Fibroblast of lung (primary cell): ENCODE measurements around the gene CIB4.
A peak's percentile ranks its signal among the peaks of the same experiment; 100 is the strongest.

Source experiments
- EZH2 ChIP-seq: IDR thresholded peaks from 2 replicates; pipeline ENCODE4 v1.5.1; 2012; ENCODE audit warnings: low read length, control low read depth, mild to moderate bottlenecking; ENCODE audit errors: missing control alignments
- TF ChIP-seq, protein P1 (sequence below), 2 donors: IDR thresholded peaks in 1 of 2; conservative IDR thresholded peaks in 1 of 2; 1 replicate in 1 of 2; 2 replicates in 1 of 2; pipeline ENCODE4 v1.5.1; 2011 to 2012; ENCODE audit warnings: low read length in 2 of 2, control low read depth in 1 of 2, inconsistent platforms in 1 of 2, low read depth in 1 of 2, mild to moderate bottlenecking in 1 of 2

DNA sequence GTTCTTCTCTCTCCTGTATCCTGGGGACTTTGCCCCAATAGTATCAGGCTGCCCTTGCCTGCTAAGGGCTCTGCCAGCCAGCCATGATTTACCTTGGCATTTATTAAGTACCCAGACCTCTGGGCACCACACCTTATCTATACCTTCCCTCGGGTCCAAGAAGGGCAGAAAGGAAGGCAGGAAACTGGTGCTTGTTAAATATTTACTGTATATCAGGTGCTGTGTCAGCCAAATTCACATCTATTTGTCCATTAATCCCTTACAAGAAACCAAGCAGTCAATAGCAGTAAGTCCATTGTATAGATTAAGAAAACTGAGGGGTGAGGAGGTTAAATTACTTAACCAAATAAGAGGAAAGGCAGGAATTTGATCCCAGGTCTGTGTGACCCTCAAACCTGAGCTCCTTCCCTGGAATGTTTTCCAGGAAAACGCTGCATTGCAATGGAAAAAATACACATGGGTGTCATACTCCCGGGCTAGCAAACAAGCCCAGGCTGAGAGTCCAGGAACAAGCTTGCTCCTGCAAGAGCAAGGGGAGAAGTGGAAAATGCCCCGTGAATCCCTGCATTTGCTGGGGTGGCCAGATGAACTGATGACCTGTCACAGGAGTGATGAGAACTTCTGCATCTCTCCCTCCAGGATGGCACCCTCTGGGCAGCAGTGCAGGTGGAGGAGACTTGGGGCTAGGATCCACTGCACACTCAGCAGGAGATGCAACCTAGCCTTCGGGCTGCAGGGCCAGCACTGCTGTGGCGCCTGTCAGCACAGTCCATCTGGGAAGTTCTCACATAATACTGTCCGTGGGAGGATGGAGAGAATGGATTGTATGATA is 30.4 kb downstream of the CIB4 start:
- TF ChIP-seq, protein P1, sequence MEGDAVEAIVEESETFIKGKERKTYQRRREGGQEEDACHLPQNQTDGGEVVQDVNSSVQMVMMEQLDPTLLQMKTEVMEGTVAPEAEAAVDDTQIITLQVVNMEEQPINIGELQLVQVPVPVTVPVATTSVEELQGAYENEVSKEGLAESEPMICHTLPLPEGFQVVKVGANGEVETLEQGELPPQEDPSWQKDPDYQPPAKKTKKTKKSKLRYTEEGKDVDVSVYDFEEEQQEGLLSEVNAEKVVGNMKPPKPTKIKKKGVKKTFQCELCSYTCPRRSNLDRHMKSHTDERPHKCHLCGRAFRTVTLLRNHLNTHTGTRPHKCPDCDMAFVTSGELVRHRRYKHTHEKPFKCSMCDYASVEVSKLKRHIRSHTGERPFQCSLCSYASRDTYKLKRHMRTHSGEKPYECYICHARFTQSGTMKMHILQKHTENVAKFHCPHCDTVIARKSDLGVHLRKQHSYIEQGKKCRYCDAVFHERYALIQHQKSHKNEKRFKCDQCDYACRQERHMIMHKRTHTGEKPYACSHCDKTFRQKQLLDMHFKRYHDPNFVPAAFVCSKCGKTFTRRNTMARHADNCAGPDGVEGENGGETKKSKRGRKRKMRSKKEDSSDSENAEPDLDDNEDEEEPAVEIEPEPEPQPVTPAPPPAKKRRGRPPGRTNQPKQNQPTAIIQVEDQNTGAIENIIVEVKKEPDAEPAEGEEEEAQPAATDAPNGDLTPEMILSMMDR (conservative IDR thresholded peaks at IDR 0.05 in 1 of 2, IDR thresholded peaks at IDR 0.05 in 1 of 2; ENCODE audit: low read depth in 1 of 2, low read length in 2 of 2), result no peak
- TF ChIP-seq EZH2, result peak; percentile 56
